ENCODE data around the gene NDUFA6. TPM values are rescaled to one million over a fixed set of nuclear protein-coding genes. Genes with fewer than 3 reads are reported as not detected.

The NDUFA6 gene
- total RNA-seq, 1 experiment from 2014 or later, result 92.2 TPM

DNA sequence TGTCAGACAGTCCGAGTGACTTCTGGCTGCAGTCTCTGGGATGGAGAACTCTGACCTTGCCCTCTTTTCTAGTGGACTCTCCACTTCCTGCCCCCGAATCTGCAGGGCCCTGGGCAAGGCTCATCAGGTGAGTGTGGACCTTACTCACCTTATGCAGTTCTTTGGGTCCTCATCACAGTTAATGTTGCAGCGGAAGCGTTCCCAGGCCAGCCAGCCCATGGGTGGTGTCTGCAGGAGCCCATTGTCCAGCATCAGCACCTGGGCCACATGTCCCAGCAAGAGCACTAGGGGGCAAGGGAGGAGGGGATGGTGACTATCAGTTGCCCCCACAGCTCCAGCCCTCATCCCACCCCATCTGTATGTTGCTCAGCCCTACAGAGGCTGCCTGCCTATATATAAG lies 22.3 kb downstream of the NDUFA6 start:
- no peaks in the 10 kb centered on the region for H3K27me3 ChIP-seq (ENCODE audit: control insufficient read depth, insufficient read depth, low read length)
- intact Hi-C loops (cut with micrococcal nuclease; ENCODE audit: unreplicated experiment), result no loop called here
- ATAC-seq, result no peak
- TF ChIP-seq TCF7L2 (IDR thresholded peaks at IDR 0.05; ENCODE audit: low read depth, low read length), result no peak
- no peaks in the 10 kb centered on the region for H3K36me3 ChIP-seq (ENCODE audit: control insufficient read depth, insufficient read depth, low read length)
- no peaks in the 10 kb centered on the region for H3K9me3 ChIP-seq (ENCODE audit: control insufficient read depth, insufficient read depth, low read depth, low read length)
- no peaks in the 10 kb centered on the region for H3K4me1 ChIP-seq (ENCODE audit: control insufficient read depth, insufficient read depth, low read length)
- BruUV-seq (replicated peaks), result no TSS peak
- CTCF ChIA-PET, result no interaction called here
- H3K4me3 ChIP-seq (ENCODE audit: low read depth in 2 of 2, low read length in 2 of 2), result no peak overlapping the region
- in situ Hi-C loops (cut with HindIII; ENCODE audit: low pct_unique_long_range_greater_than_20kb, low sequenced_read_pairs), result no loop called here
- no peak overlapping the region for H3K27ac ChIP-seq (ENCODE audit: low read length)
- POLR2A ChIA-PET, result no interaction called here
- no peak for DNase-seq (ENCODE audit: low read depth, low spot score)

DNA sequence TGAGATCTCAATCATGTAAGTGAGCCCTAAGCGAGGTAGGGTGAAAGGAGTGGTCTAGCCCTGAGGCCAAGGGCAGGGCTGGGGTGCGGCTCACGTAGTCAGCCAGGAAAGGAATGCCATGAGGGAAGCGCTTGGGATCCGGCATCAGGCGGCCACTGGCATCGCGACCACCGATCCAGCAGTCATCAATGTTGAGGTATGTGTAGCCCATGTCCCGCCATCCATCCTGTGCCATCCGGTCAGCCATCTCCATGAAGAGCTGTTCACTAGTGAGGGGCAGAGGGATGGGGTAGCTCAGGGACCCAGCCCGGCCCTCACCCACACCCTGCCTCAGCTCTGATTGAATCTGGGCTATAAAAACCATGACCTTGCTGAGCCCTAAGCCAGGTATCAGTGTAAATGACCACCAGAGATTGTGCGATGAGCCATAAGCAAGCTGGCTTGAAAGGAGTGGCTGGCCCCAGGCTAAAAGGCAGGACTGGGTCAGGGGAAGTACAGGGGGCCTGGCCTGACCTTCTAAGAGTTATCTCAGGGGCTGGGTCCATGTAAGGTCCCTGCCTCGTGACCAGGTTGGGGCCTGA lies 22.8 kb downstream of the NDUFA6 start:
- intact Hi-C loops (cut with micrococcal nuclease; ENCODE audit: unreplicated experiment), result no loop called here
- no TSS peak for BruUV-seq (replicated peaks)
- DNase-seq (ENCODE audit: low read depth, low spot score) (no peak), ATAC-seq (no peak)
- POLR2A ChIA-PET, result no interaction called here
- H3K27me3 ChIP-seq (ENCODE audit: control insufficient read depth, insufficient read depth, low read length), result no peaks in the 10 kb centered on the region
- H3K27ac ChIP-seq (ENCODE audit: low read length), result no peak overlapping the region
- CTCF ChIA-PET, result no interaction called here
- H3K9me3 ChIP-seq (ENCODE audit: control insufficient read depth, insufficient read depth, low read depth, low read length), result no peaks in the 10 kb centered on the region
- TF ChIP-seq POLR2AphosphoS5 (IDR thresholded peaks at IDR 0.05; ENCODE audit: low read depth, low read length) (no peak), SIN3A (IDR thresholded peaks at IDR 0.05; ENCODE audit: borderline replicate concordance, insufficient read depth, low read depth, low read length) (no peak), CTCF (IDR thresholded peaks at IDR 0.05) (no peak), TCF7L2 (IDR thresholded peaks at IDR 0.05; ENCODE audit: low read depth, low read length) (no peak)
- TF ChIP-seq, protein P1, sequence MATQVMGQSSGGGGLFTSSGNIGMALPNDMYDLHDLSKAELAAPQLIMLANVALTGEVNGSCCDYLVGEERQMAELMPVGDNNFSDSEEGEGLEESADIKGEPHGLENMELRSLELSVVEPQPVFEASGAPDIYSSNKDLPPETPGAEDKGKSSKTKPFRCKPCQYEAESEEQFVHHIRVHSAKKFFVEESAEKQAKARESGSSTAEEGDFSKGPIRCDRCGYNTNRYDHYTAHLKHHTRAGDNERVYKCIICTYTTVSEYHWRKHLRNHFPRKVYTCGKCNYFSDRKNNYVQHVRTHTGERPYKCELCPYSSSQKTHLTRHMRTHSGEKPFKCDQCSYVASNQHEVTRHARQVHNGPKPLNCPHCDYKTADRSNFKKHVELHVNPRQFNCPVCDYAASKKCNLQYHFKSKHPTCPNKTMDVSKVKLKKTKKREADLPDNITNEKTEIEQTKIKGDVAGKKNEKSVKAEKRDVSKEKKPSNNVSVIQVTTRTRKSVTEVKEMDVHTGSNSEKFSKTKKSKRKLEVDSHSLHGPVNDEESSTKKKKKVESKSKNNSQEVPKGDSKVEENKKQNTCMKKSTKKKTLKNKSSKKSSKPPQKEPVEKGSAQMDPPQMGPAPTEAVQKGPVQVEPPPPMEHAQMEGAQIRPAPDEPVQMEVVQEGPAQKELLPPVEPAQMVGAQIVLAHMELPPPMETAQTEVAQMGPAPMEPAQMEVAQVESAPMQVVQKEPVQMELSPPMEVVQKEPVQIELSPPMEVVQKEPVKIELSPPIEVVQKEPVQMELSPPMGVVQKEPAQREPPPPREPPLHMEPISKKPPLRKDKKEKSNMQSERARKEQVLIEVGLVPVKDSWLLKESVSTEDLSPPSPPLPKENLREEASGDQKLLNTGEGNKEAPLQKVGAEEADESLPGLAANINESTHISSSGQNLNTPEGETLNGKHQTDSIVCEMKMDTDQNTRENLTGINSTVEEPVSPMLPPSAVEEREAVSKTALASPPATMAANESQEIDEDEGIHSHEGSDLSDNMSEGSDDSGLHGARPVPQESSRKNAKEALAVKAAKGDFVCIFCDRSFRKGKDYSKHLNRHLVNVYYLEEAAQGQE (IDR thresholded peaks at IDR 0.05; ENCODE audit: insufficient read depth in 1 of 2, low read depth in 2 of 2, low read length in 1 of 2), result no peak
- H3K4me1 ChIP-seq (ENCODE audit: control insufficient read depth, insufficient read depth, low read length), result no peaks in the 10 kb centered on the region
- H3K4me3 ChIP-seq (ENCODE audit: low read depth in 2 of 2, low read length in 2 of 2), result no peak overlapping the region
- H3K36me3 ChIP-seq (ENCODE audit: control insufficient read depth, insufficient read depth, low read length), result no peaks in the 10 kb centered on the region
- in situ Hi-C loops (cut with HindIII; ENCODE audit: low pct_unique_long_range_greater_than_20kb, low sequenced_read_pairs), result no loop called here

GRCh38 chr22:42066937-42067336 lies 23.6 kb downstream of the NDUFA6 start:
- no TSS peak for BruUV-seq (replicated peaks)
- intact Hi-C loops (cut with micrococcal nuclease; ENCODE audit: unreplicated experiment) (no loop called here), in situ Hi-C loops (cut with HindIII; ENCODE audit: low pct_unique_long_range_greater_than_20kb, low sequenced_read_pairs) (no loop called here)
- ChIA-PET CTCF (no interaction called here), POLR2A (no interaction called here)
- Histone ChIP-seq H3K36me3 (ENCODE audit: control insufficient read depth, insufficient read depth, low read length) (no peaks in the 10 kb centered on the region), H3K4me1 (ENCODE audit: control insufficient read depth, insufficient read depth, low read length) (no peaks in the 10 kb centered on the region), H3K27ac (ENCODE audit: low read length) (no peak overlapping the region), H3K9me3 (ENCODE audit: control insufficient read depth, insufficient read depth, low read depth, low read length) (no peaks in the 10 kb centered on the region), H3K4me3 (ENCODE audit: low read depth in 2 of 2, low read length in 2 of 2) (no peak overlapping the region), H3K27me3 (ENCODE audit: control insufficient read depth, insufficient read depth, low read length) (no peaks in the 10 kb centered on the region)
- TF ChIP-seq, protein P1 (IDR thresholded peaks at IDR 0.05; ENCODE audit: insufficient read depth in 1 of 2, low read depth in 2 of 2, low read length in 1 of 2), result no peak
- TF ChIP-seq SIN3A (IDR thresholded peaks at IDR 0.05; ENCODE audit: borderline replicate concordance, insufficient read depth, low read depth, low read length) (no peak), POLR2AphosphoS5 (IDR thresholded peaks at IDR 0.05; ENCODE audit: low read depth, low read length) (no peak), TCF7L2 (IDR thresholded peaks at IDR 0.05; ENCODE audit: low read depth, low read length) (no peak), CTCF (IDR thresholded peaks at IDR 0.05) (no peak)
- ATAC-seq (no peak), DNase-seq (ENCODE audit: low read depth, low spot score) (no peak)

Data from Panc1 (cell line).